ENCODE results near the gene KDM8.

DNA sequence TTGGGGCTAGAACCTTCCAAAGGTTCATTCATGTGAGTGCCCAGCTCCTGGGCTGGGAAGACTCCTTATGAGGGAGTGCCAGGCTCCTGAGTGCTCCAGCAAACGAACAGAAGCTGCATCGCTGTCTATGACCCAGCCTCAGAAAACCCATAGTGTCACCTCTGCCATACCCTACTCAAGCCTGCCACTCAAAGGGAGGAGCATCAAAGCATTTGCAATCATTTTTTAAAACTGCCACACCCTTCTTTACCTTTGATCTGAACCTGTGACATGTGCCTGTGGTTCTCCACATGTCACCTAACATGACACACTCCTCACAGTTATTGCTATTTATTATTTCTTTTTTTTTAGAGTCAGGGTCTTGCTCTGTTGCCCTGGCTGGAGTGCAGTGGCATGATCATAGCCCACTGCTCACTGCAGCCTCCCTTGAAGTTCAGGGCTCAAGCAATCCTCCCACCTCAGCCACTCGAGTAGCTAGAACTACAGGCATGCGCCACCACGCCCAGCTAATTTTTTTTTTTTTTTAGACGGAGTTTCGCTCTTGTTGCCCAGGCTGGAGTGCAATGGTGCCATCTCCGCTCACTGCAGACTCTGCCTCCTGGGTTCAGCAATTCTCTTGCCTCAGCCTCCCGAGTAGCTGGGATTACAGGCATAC, 7.3 kb upstream of the KDM8 start:
- TF ChIP-seq, protein P1, sequence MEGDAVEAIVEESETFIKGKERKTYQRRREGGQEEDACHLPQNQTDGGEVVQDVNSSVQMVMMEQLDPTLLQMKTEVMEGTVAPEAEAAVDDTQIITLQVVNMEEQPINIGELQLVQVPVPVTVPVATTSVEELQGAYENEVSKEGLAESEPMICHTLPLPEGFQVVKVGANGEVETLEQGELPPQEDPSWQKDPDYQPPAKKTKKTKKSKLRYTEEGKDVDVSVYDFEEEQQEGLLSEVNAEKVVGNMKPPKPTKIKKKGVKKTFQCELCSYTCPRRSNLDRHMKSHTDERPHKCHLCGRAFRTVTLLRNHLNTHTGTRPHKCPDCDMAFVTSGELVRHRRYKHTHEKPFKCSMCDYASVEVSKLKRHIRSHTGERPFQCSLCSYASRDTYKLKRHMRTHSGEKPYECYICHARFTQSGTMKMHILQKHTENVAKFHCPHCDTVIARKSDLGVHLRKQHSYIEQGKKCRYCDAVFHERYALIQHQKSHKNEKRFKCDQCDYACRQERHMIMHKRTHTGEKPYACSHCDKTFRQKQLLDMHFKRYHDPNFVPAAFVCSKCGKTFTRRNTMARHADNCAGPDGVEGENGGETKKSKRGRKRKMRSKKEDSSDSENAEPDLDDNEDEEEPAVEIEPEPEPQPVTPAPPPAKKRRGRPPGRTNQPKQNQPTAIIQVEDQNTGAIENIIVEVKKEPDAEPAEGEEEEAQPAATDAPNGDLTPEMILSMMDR (IDR thresholded peaks at IDR 0.05; ENCODE audit: low read length): no peak
- TF ChIP-seq EZH2 (IDR thresholded peaks at IDR 0.05; ENCODE audit: borderline replicate concordance, low read length): no peak

Measured in OCI-LY1 (cell line).